HG03108 (cell line): ENCODE measurements around the gene ODAD3.

Experiments used
- ATAC-seq: cut with Tn5 transposase; IDR thresholded peaks from one replicate; pipeline ENCODE4 v1.9.1; 2021; ENCODE audit warnings: moderate library complexity; ENCODE audit not compliant: unreplicated experiment

ODAD3 gene

GRCh38 chr19:11378319-11379189, 56.4 kb downstream of the ODAD3 start:
- no peak for ATAC-seq

- no peak for ATAC-seq
Observed at GRCh38 chr19:11377756-11378155, 57.2 kb downstream of the ODAD3 start.

GRCh38 chr19:11377237-11377636, 57.7 kb downstream of the ODAD3 start:
- no peak for ATAC-seq

- no peak for ATAC-seq
Observed at GRCh38 chr19:11375143-11375948, 59.6 kb downstream of the ODAD3 start.

GRCh38 chr19:11374433-11375142, 60.3 kb downstream of the ODAD3 start, which contains the start of gene SWSAP1:
Gene SWSAP1, plus strand, starts transcription at chr19:11374666. Its CDS starts 15 bp downstream, at chr19:11374681.
- ATAC-seq, result peak; percentile 78

- no peak for ATAC-seq
Observed at GRCh38 chr19:11373885-11374432, 61.0 kb downstream of the ODAD3 start.

GRCh38 chr19:11373166-11373884, 61.6 kb downstream of the ODAD3 start:
- no peak for ATAC-seq

GRCh38 chr19:11370744-11371143, 64.2 kb downstream of the ODAD3 start:
- no peak for ATAC-seq
